Heart right ventricle (tissue), 16 donors: Measurements from ENCODE around the gene SHROOM4. TPM values are rescaled to one million over a fixed set of nuclear protein-coding genes. Genes with fewer than 3 reads are reported as not detected.

ENCODE experiments used
- ATAC-seq, 8 donors: fragments of 200-7000 bp; cut with Tn5 transposase; one replicate each; pipeline ENCODE4 v1.9.1; 2020; ENCODE audit warnings: mild to moderate bottlenecking in 8 of 8, moderate library complexity in 8 of 8, moderate number of reproducible peaks in 1 of 8
- DNase-seq, 2 donors: peaks; one replicate each; pipeline ENCODE4 v3.0.0-alpha.2; 2020
- H3K27ac ChIP-seq, 10 donors: fragments of 200-600 bp; sonication (generic) in 2 of 10; one replicate each; pipeline versions ENCODE4 v1.5.0 to v1.8.0; 2020 to 2022; ENCODE audit warnings: mild to moderate bottlenecking in 3 of 10
- H3K27me3 ChIP-seq, 7 donors: fragments of 200-600 bp; one replicate each; pipeline ENCODE4 v1.8.0; 2021 to 2022; ENCODE audit warnings: mild to moderate bottlenecking in 2 of 7
- H3K36me3 ChIP-seq, 9 donors: fragments of 200-600 bp; sonication (generic) in 1 of 9; one replicate each; pipeline versions ENCODE4 v1.5.0 to v1.8.0; 2020 to 2022; ENCODE audit warnings: mild to moderate bottlenecking in 2 of 9
- H3K4me1 ChIP-seq, 9 donors: fragments of 200-600 bp; sonication (generic) in 1 of 9; one replicate each; pipeline versions ENCODE4 v1.5.0 to v1.8.0; 2020 to 2022; ENCODE audit warnings: mild to moderate bottlenecking in 4 of 9
- H3K4me3 ChIP-seq, 10 donors: fragments of 200-600 bp; sonication (generic) in 2 of 10; one replicate each; pipeline versions ENCODE4 v1.5.0 to v1.8.0; 2020 to 2022; ENCODE audit warnings: mild to moderate bottlenecking in 7 of 10, moderate library complexity in 2 of 10
- H3K9me3 ChIP-seq, 11 donors: fragments of 200-600 bp in 10 of 11; sonication (generic) in 2 of 11; one replicate each; pipeline versions ENCODE4 v1.5.0 to v1.8.0; 2013 to 2022; ENCODE audit warnings: mild to moderate bottlenecking in 2 of 11, control low read depth in 1 of 11, moderate library complexity in 1 of 11
- CTCF ChIP-seq, 9 donors: fragments of 200-600 bp; sonication (generic) in 2 of 9; IDR thresholded peaks; one replicate each; pipeline versions ENCODE4 v1.5.0 to v1.8.0; 2021 to 2022; ENCODE audit warnings: antibody characterized with exemption in 9 of 9, mild to moderate bottlenecking in 5 of 9, moderate library complexity in 1 of 9
- WGBS, 2 donors: extraction: QIAGEN DNeasy Blood & Tissue Kit; methylation state at CpG; one replicate each; pipeline ENCODE4 v1.1.7; 2013; ENCODE audit warnings: inconsistent platforms in 1 of 2; 5-methylcytosine and 5-hydroxymethylcytosine counted together
- intact Hi-C, 10 donors: fragments of 100-400 bp; cut with DNase I; formaldehyde crosslinking; loops; one replicate each; pipeline versions ENCODE4 v1.11.1 to v1.14.2; 2022
- long read RNA-seq, 3 donors: library from polyadenylated mRNA; unstranded; transcript quantifications; one replicate each; pipeline ENCODE4 v2.0.0, GENCODE V29; 2020 to 2021
- polyA plus RNA-seq, 2 donors: library from polyadenylated mRNA; stranded (reverse); fragments of 200-250 nt; gene quantifications; one replicate each; pipeline ENCODE4 v1.2.3, GENCODE V29; 2013
- total RNA-seq, 10 donors: library from RNA; stranded (reverse); fragmentation: NEBNext Ultra II Directional in 3 of 10; extraction: Animal tissue kit (Norgen Biotek cat#: 25700) in 3 of 10; gene quantifications; one replicate each; pipeline versions ENCODE4 v1.2.1 to v1.2.4, GENCODE V29; 2021 to 2023
- donor health status: Arrhythmogenic right ventricular cardiomyopathy.
- donor health status: ischemic (EF 13 %, LVEDD 7.1; RV severe dilation, severe dysfunction).
- donor health status: healthy with polysubstance abuse.
- donor health status: DM: no; HTN: yes; CAD: no.
- donor health status: DM: no; HTN: no; CAD: no.
- donor health status: ischemic (EF 25% LVEDD 6.9; RV normal size, moderate dysfunction).
- donor health status: ischemic (EF 25% LVEDD 5.7; RV mildly dilated, moderate dysfunction).
- donor health status: healthy.
- donor health status: DM: yes; HTN: yes; CAD: no.
- donor health status: Ischemic cardiomyopathy.
- donor health status: ischemic (EF 35%, LVEDD 5.7; RV mildly dilated, moderate dysfunction).
- donor health status: nonischemic (EF 11% LVEDD 7.7; RV severe dilation, severe dysfunction).
- donor health status: DM: yes; HTN: yes; CAD: no.
- donor health status: PGD.
- donor health status: ischemic (EF 29% LVEDD 5.4; RV normal size, mild dysfunction).
- donor health status: nonischemic (EF 23%, LVEDD 6.1; RV moderate dilation, normal function).

Gene SHROOM4
- total RNA-seq (10 to 100 TPM in 6 of 10 donors, 1 to 10 TPM in 4; 7.9 to 15.9 (median 11.0) TPM), polyA plus RNA-seq (10 to 100 TPM in 1 of 2 donors, 1 to 10 TPM in 1; 3.6 to 17.9 TPM)
- long read RNA-seq, donor 1, partial matches to known transcripts, result 4 of 8 reads
- long read RNA-seq, donor 1, other reads (novel, unspliced or antisense), result 4 of 8 reads
- long read RNA-seq, donor 2, partial matches to known transcripts, result 0 of 1 reads
- long read RNA-seq, donor 2, other reads (novel, unspliced or antisense), result 1 of 1 reads
- long read RNA-seq, donor 3, partial matches to known transcripts, result 5 of 10 reads
- long read RNA-seq, donor 3, other reads (novel, unspliced or antisense), result 5 of 10 reads

GRCh38 chrX:50813843-50814661, at the start of gene SHROOM4:
Gene SHROOM4 (minus strand): TSS chrX:50814194. CDS start chrX:50814018, 176 bp downstream.
- no peak for TF ChIP-seq CTCF (IDR thresholded peaks at IDR 0.05)
- ATAC-seq (peak; percentile 88 to 96 (median 93)), DNase-seq (peak; percentile 52 to 55)
- Histone ChIP-seq H3K4me3 (peak within 1 kb of the TSS; percentile 37 to 72 (median 62)), H3K9me3 (no peaks in the 10 kb centered on the region), H3K27ac (peak within 1 kb of the TSS; percentile 54 to 86 (median 82)), H3K4me1 (no peaks in the 10 kb centered on the region), H3K27me3 (peaks cover 0 to 68% (median 0%) of the 10 kb centered on the region in 7 donors), H3K36me3 (no peaks in the 10 kb centered on the region)
- intact Hi-C loops, result loop anchor here in 2 of 10 donors (10.0 kb wide), 2 partner anchors 49 to 69 kb away; no protein-coding TSS in a partner anchor
- 9 to 10% methylated on average over 42 to 47 of the region's 47 CpGs for WGBS, 2 donors

GRCh38 chrX:50863471-50863870, 49.5 kb upstream of the SHROOM4 start:
- Histone ChIP-seq H3K36me3 (no peaks in the 10 kb centered on the region), H3K9me3 (no peaks in the 10 kb centered on the region), H3K4me1 (no peaks in the 10 kb centered on the region), H3K27ac (no peak overlapping the region), H3K27me3 (peaks cover 0 to 21% (median 0%) of the 10 kb centered on the region in 7 donors), H3K4me3 (no peak overlapping the region)
- intact Hi-C loops, result no loop called here
- 93 to 97% methylated on average over 1 of the region's 1 CpG for WGBS, 2 donors
- DNase-seq, result no peak
- TF ChIP-seq CTCF (IDR thresholded peaks at IDR 0.05), result no peak
- no peak for ATAC-seq

GRCh38 chrX:50860518-50860917, 46.5 kb upstream of the SHROOM4 start:
- 91 to 94% methylated on average over 3 of the region's 3 CpGs for WGBS, 2 donors
- intact Hi-C loops, result no loop called here

More at GRCh38 chrX:50860518-50860917, 46.5 kb upstream of the SHROOM4 start:
- H3K4me3 ChIP-seq, result no peak overlapping the region
- DNase-seq, result no peak
- no peak overlapping the region for H3K27ac ChIP-seq
- no peak for TF ChIP-seq CTCF (IDR thresholded peaks at IDR 0.05)
- H3K36me3 ChIP-seq, result no peaks in the 10 kb centered on the region
- peaks cover 0 to 12% (median 0%) of the 10 kb centered on the region in 7 donors for H3K27me3 ChIP-seq
- no peaks in the 10 kb centered on the region for H3K9me3 ChIP-seq
- no peaks in the 10 kb centered on the region for H3K4me1 ChIP-seq
- no peak for ATAC-seq
